Measurements from ENCODE around the gene DNAJC25. TPM values are rescaled to one million over a fixed set of nuclear protein-coding genes. Genes with fewer than 3 reads are reported as not detected.

The DNAJC25 gene
- total RNA-seq (1 to 10 TPM; 5.0 to 6.5 TPM), polyA plus RNA-seq (1 to 10 TPM; 5.8 to 6.2 TPM)
- long read RNA-seq, donor 1, partial matches to known transcripts: 0 of 4 reads
- long read RNA-seq, donor 1, other reads (novel, unspliced or antisense): 0 of 4 reads
- long read RNA-seq, donor 2, partial matches to known transcripts: 0 of 3 reads
- long read RNA-seq, donor 2, other reads (novel, unspliced or antisense): 0 of 3 reads
- long read RNA-seq, donor 3: 0 reads
- long read RNA-seq, donor 4, partial matches to known transcripts: 0 of 3 reads
- long read RNA-seq, donor 4, other reads (novel, unspliced or antisense): 0 of 3 reads
- long read RNA-seq, donor 5, partial matches to known transcripts: 0 of 3 reads
- long read RNA-seq, donor 5, other reads (novel, unspliced or antisense): 0 of 3 reads

GRCh38 chr9:111631214-111631971 is at the start of gene DNAJC25:
Gene DNAJC25 (plus strand): TSS chr9:111631334. CDS start chr9:111631408, 74 bp downstream.
- 0 to 1% methylated on average over 64 to 79 of the region's 79 CpGs for whole genome bisulfite sequencing, 2 donors
- H3K27me3 ChIP-seq (ENCODE audit: control insufficient read depth in 3 of 3, insufficient read depth in 3 of 3, low read length in 2 of 3): no peaks in the 10 kb centered on the region
- peaks cover 2 to 27% (median 8%) of the 10 kb centered on the region in 5 donors for H3K4me1 ChIP-seq (ENCODE audit: control insufficient read depth in 5 of 5, insufficient read depth in 5 of 5, low read length in 5 of 5)

GRCh38 chr9:111582888-111583287 is 48.2 kb upstream of the DNAJC25 start:
- H3K27ac ChIP-seq (ENCODE audit: low read depth in 1 of 2, low read length in 1 of 2): no peak overlapping the region
- H3K4me1 ChIP-seq (ENCODE audit: control insufficient read depth in 5 of 5, insufficient read depth in 5 of 5, low read length in 5 of 5): no peaks in the 10 kb centered on the region
- H3K27me3 ChIP-seq (ENCODE audit: control insufficient read depth in 3 of 3, insufficient read depth in 3 of 3, low read length in 2 of 3): no peaks in the 10 kb centered on the region
- peaks cover 0 to 3% (median 0%) of the 10 kb centered on the region in 4 donors for H3K9me3 ChIP-seq (ENCODE audit: control insufficient read depth in 4 of 4, insufficient read depth in 3 of 4, low read length in 3 of 4)
- ATAC-seq (ENCODE audit: insufficient read depth, low FRiP score) (no peak), DNase-seq (no peak)
- WGBS, 2 donors: 80 to 90% methylated on average over 3 of the region's 3 CpGs
- H3K36me3 ChIP-seq (ENCODE audit: control insufficient read depth in 4 of 4, insufficient read depth in 4 of 4, low read length in 4 of 4): peaks cover 16 to 37% (median 22%) of the 10 kb centered on the region in 4 donors
- no peak for TF ChIP-seq CTCF (IDR thresholded peaks at IDR 0.05; ENCODE audit: control extremely low read depth, extremely low read depth)
- no peak overlapping the region for H3K9ac ChIP-seq (ENCODE audit: insufficient read depth in 1 of 2, low read length in 2 of 2)
- H3K4me3 ChIP-seq: no peak overlapping the region

More at GRCh38 chr9:111631214-111631971, at the start of gene DNAJC25:
- Histone ChIP-seq H3K27ac (ENCODE audit: low read depth in 1 of 2, low read length in 1 of 2) (peak within 1 kb of the TSS; percentile 97), H3K9me3 (ENCODE audit: control insufficient read depth in 4 of 4, insufficient read depth in 3 of 4, low read length in 3 of 4) (no peaks in the 10 kb centered on the region), H3K9ac (ENCODE audit: insufficient read depth in 1 of 2, low read length in 2 of 2) (peak within 1 kb of the TSS; percentile 73 to 80), H3K4me3 (peak within 1 kb of the TSS; percentile 98), H3K36me3 (ENCODE audit: control insufficient read depth in 4 of 4, insufficient read depth in 4 of 4, low read length in 4 of 4) (peaks cover 0 to 5% (median 0%) of the 10 kb centered on the region in 4 donors)
- DNase-seq (peak; percentile 98 to 99 (median 98)), ATAC-seq (ENCODE audit: insufficient read depth, low FRiP score) (peak; percentile 97)
- no peak for TF ChIP-seq CTCF (IDR thresholded peaks at IDR 0.05; ENCODE audit: control extremely low read depth, extremely low read depth)

- Histone ChIP-seq H3K4me3 (no peak overlapping the region), H3K27me3 (ENCODE audit: control insufficient read depth in 3 of 3, insufficient read depth in 3 of 3, low read length in 2 of 3) (no peaks in the 10 kb centered on the region), H3K27ac (ENCODE audit: low read depth in 1 of 2, low read length in 1 of 2) (no peak overlapping the region), H3K9ac (ENCODE audit: insufficient read depth in 1 of 2, low read length in 2 of 2) (no peak overlapping the region), H3K4me1 (ENCODE audit: control insufficient read depth in 5 of 5, insufficient read depth in 5 of 5, low read length in 5 of 5) (no peaks in the 10 kb centered on the region), H3K36me3 (ENCODE audit: control insufficient read depth in 4 of 4, insufficient read depth in 4 of 4, low read length in 4 of 4) (peaks cover 7 to 25% (median 16%) of the 10 kb centered on the region in 4 donors), H3K9me3 (ENCODE audit: control insufficient read depth in 4 of 4, insufficient read depth in 3 of 4, low read length in 3 of 4) (peaks cover 0 to 3% (median 0%) of the 10 kb centered on the region in 4 donors)
- TF ChIP-seq CTCF (IDR thresholded peaks at IDR 0.05; ENCODE audit: control extremely low read depth, extremely low read depth): no peak
- DNase-seq (no peak), ATAC-seq (ENCODE audit: insufficient read depth, low FRiP score) (no peak)
- 93 to 97% methylated on average over 5 of the region's 5 CpGs for WGBS, 2 donors
Observed at GRCh38 chr9:111586378-111586777, 44.8 kb upstream of the DNAJC25 start.
